Lower lobe of right lung (tissue), 2 donors: Measurements from ENCODE around the gene OGG1. TPM values are rescaled to one million over a fixed set of nuclear protein-coding genes. Genes with fewer than 3 reads are reported as not detected.
A peak's percentile ranks its signal among the peaks of the same experiment; 100 is the strongest.

Source experiments
- ATAC-seq, 2 donors: fragments of 200-7000 bp; cut with Tn5 transposase; one replicate each; pipeline ENCODE4 v1.9.1; 2020 to 2022; ENCODE audit warnings: mild to moderate bottlenecking in 2 of 2, moderate library complexity in 2 of 2
- DNase-seq: peaks from one replicate; pipeline ENCODE4 v3.0.0-alpha.2; 2020
- H3K27ac ChIP-seq: fragments of 200-600 bp; one replicate; pipeline ENCODE4 v1.8.0; 2022
- H3K27me3 ChIP-seq: fragments of 200-600 bp; one replicate; pipeline ENCODE4 v1.8.0; 2022; ENCODE audit warnings: low read depth
- H3K36me3 ChIP-seq: fragments of 200-600 bp; one replicate; pipeline ENCODE4 v1.8.0; 2022; ENCODE audit warnings: mild to moderate bottlenecking
- H3K4me1 ChIP-seq: fragments of 200-600 bp; one replicate; pipeline ENCODE4 v1.8.0; 2022
- H3K4me3 ChIP-seq: fragments of 200-600 bp; one replicate; pipeline ENCODE4 v1.8.0; 2022; ENCODE audit warnings: mild to moderate bottlenecking
- H3K9me3 ChIP-seq: fragments of 200-600 bp; one replicate; pipeline ENCODE4 v1.8.0; 2022
- intact Hi-C: fragments of 100-400 bp; cut with DNase I; formaldehyde crosslinking; loops from one replicate; pipeline ENCODE4 v1.11.0; 2022
- total RNA-seq: library from RNA; stranded (reverse); fragmentation: NEBNext Ultra II Directional; extraction: Animal tissue kit (Norgen Biotek cat#: 25700); gene quantifications from one replicate; pipeline ENCODE4 v1.2.1, GENCODE V29; 2021
- TF ChIP-seq, protein P1 (sequence below): fragments of 200-600 bp; IDR thresholded peaks from one replicate; pipeline ENCODE4 v1.8.0; 2022; ENCODE audit warnings: antibody characterized with exemption, mild to moderate bottlenecking
- donor health status: DM: no; HTN: yes; CAD: no; lungs with severe emphysema.

The OGG1 gene
- total RNA-seq, 1 donor from 2014 or later = 21.5 TPM

DNA sequence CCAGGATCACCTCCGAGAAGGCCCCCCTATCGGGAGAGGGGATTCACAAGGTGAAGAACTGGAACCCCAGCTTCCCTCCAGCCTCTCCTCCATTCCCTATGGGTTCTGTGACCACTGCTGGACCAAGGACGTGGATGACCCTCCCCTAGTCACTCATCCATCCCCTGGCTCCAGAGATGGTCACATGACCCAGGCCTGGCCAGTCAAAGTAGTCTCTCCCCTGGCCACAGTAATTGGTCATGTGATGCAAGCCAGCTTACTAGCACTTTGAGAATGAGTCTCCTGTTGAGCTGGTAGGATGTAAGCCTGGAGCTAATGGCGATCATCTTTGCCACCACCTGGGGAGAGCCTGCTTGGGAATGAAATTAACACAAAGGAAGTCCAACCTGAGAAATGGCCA is 16.1 kb downstream of the OGG1 start:
- ATAC-seq = no peak
- Histone ChIP-seq H3K4me1 (peaks cover 42% of the 10 kb centered on the region), H3K9me3 (no peaks in the 10 kb centered on the region), H3K4me3 (no peak overlapping the region), H3K27me3 (no peaks in the 10 kb centered on the region), H3K36me3 (peaks cover 45% of the 10 kb centered on the region), H3K27ac (no peak overlapping the region)
- TF ChIP-seq, protein P1, sequence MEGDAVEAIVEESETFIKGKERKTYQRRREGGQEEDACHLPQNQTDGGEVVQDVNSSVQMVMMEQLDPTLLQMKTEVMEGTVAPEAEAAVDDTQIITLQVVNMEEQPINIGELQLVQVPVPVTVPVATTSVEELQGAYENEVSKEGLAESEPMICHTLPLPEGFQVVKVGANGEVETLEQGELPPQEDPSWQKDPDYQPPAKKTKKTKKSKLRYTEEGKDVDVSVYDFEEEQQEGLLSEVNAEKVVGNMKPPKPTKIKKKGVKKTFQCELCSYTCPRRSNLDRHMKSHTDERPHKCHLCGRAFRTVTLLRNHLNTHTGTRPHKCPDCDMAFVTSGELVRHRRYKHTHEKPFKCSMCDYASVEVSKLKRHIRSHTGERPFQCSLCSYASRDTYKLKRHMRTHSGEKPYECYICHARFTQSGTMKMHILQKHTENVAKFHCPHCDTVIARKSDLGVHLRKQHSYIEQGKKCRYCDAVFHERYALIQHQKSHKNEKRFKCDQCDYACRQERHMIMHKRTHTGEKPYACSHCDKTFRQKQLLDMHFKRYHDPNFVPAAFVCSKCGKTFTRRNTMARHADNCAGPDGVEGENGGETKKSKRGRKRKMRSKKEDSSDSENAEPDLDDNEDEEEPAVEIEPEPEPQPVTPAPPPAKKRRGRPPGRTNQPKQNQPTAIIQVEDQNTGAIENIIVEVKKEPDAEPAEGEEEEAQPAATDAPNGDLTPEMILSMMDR = no peak
- intact Hi-C loops = no loop called here
- DNase-seq = no peak

- TF ChIP-seq, protein P1 = no peak
- peak overlapping the region; percentile 20 for H3K4me3 ChIP-seq
- intact Hi-C loops = no loop called here
- H3K9me3 ChIP-seq = no peaks in the 10 kb centered on the region
- H3K4me1 ChIP-seq = peaks cover 47% of the 10 kb centered on the region
- ATAC-seq (peak in 1 of 2 donors; percentile 42), DNase-seq (peak; percentile 55)
- H3K36me3 ChIP-seq = peaks cover 34% of the 10 kb centered on the region
- no peaks in the 10 kb centered on the region for H3K27me3 ChIP-seq
- H3K27ac ChIP-seq = peak overlapping the region; percentile 38
Observed at GRCh38 chr3:9767418-9767817, 17.7 kb downstream of the OGG1 start.

GRCh38 chr3:9768141-9768775 is 18.5 kb downstream of the OGG1 start:
- H3K27me3 ChIP-seq = no peaks in the 10 kb centered on the region
- TF ChIP-seq, protein P1 = no peak
- peaks cover 47% of the 10 kb centered on the region for H3K4me1 ChIP-seq
- H3K9me3 ChIP-seq = no peaks in the 10 kb centered on the region
- H3K4me3 ChIP-seq = peak overlapping the region; percentile 87
- DNase-seq = no peak
- H3K27ac ChIP-seq = peak overlapping the region; percentile 38
- no peak for ATAC-seq
- H3K36me3 ChIP-seq = peaks cover 26% of the 10 kb centered on the region
- intact Hi-C loops = no loop called here

- peak overlapping the region; percentile 87 for H3K27ac ChIP-seq
- H3K4me1 ChIP-seq = peaks cover 47% of the 10 kb centered on the region
- peak overlapping the region; percentile 87 for H3K4me3 ChIP-seq
- no peak for DNase-seq
- TF ChIP-seq, protein P1 = no peak
- no peak for ATAC-seq
- peaks cover 18% of the 10 kb centered on the region for H3K36me3 ChIP-seq
- no peaks in the 10 kb centered on the region for H3K27me3 ChIP-seq
- intact Hi-C loops = no loop called here
- no peaks in the 10 kb centered on the region for H3K9me3 ChIP-seq
Observed at GRCh38 chr3:9769012-9769411, 19.3 kb downstream of the OGG1 start.

GRCh38 chr3:9769426-9770275 is 19.9 kb downstream of the OGG1 start, which contains the start of gene CAMK1:
CAMK1 (minus strand) TSS chr3:9769947; CDS start chr3:9767749, 2,198 bp downstream.
- DNase-seq = peak; percentile 88
- Histone ChIP-seq H3K4me3 (peak within 1 kb of the TSS; percentile 87), H3K9me3 (no peaks in the 10 kb centered on the region), H3K36me3 (peaks cover 12% of the 10 kb centered on the region), H3K27ac (peak within 1 kb of the TSS; percentile 87), H3K27me3 (no peaks in the 10 kb centered on the region), H3K4me1 (peaks cover 47% of the 10 kb centered on the region)
- TF ChIP-seq, protein P1 = no peak
- intact Hi-C loops = no loop called here
- ATAC-seq = peak; percentile 95 to 98
